DOHH2 (cell line): ENCODE data around the gene HSBP1.

Experiments used
- H3F3A ChIP-seq: fragments of 200-600 bp; sonication (generic), shearing (Covaris generic); 2 replicates; pipeline ENCODE4 v1.6.0; 2016; ENCODE audit warnings: antibody characterized with exemption, mild to moderate bottlenecking; ENCODE audit not compliant: control insufficient read depth, insufficient read depth
- H3K27ac ChIP-seq: fragments of 200-600 bp; sonication (generic); 2 replicates; pipeline ENCODE4 v1.5.1; 2014; ENCODE audit warnings: low read depth, mild to moderate bottlenecking, low read length, moderate library complexity
- H3K27me3 ChIP-seq: fragments of 200-600 bp; sonication (generic); 2 replicates; pipeline ENCODE4 v1.6.1; 2014; ENCODE audit warnings: mild to moderate bottlenecking, low read length, mixed read lengths; ENCODE audit not compliant: control insufficient read depth
- H3K36me3 ChIP-seq: fragments of 200-600 bp; sonication (generic); 2 replicates; pipeline ENCODE4 v1.6.1; 2014; ENCODE audit warnings: mild to moderate bottlenecking, low read length, moderate library complexity, mixed read lengths; ENCODE audit not compliant: control insufficient read depth
- H3K4me1 ChIP-seq: fragments of 200-600 bp; sonication (generic); 2 replicates; pipeline ENCODE4 v1.6.1; 2014; ENCODE audit warnings: mild to moderate bottlenecking, low read length, mixed read lengths; ENCODE audit not compliant: control insufficient read depth
- H3K4me2 ChIP-seq: fragments of 200-600 bp; sonication (generic); 2 replicates; pipeline ENCODE4 v1.6.0; 2014; ENCODE audit warnings: mild to moderate bottlenecking, low read length, moderate library complexity
- H3K4me3 ChIP-seq: fragments of 200-600 bp; sonication (generic); 2 replicates; pipeline ENCODE4 v1.5.1; 2014; ENCODE audit warnings: mild to moderate bottlenecking, low read length, mixed read lengths
- H3K79me2 ChIP-seq: fragments of 200-600 bp; sonication (generic); 2 replicates; pipeline ENCODE4 v1.6.1; 2014; ENCODE audit warnings: mild to moderate bottlenecking, low read length, mixed read lengths; ENCODE audit not compliant: control insufficient read depth
- H3K9me2 ChIP-seq: fragments of 200-600 bp; sonication (generic); replicated peaks from 2 replicates; pipeline ENCODE4 v1.6.1; 2014; ENCODE audit warnings: mild to moderate bottlenecking, low read length, mixed read lengths; ENCODE audit not compliant: control insufficient read depth
- H3K9me3 ChIP-seq: fragments of 200-600 bp; sonication (generic); 2 replicates; pipeline ENCODE4 v1.6.1; 2014; ENCODE audit warnings: antibody characterized with exemption, low read length, mixed read lengths; ENCODE audit not compliant: control insufficient read depth, insufficient read depth
- H4K20me1 ChIP-seq: fragments of 200-600 bp; sonication (generic); 2 replicates; pipeline ENCODE4 v1.6.0; 2014; ENCODE audit warnings: low read depth, mild to moderate bottlenecking, antibody characterized with exemption, low read length, moderate library complexity; ENCODE audit not compliant: control insufficient read depth, insufficient read depth
- CTCF ChIP-seq: fragments of 200-600 bp; sonication (generic); IDR thresholded peaks from one replicate; pipeline ENCODE4 v1.5.1; 2014; ENCODE audit warnings: antibody characterized with exemption, mild to moderate bottlenecking, low read depth, low read length; ENCODE audit not compliant: poor library complexity, severe bottlenecking
- EZH2phosphoT487 ChIP-seq: fragments of 200-600 bp; sonication (generic); IDR thresholded peaks from 2 replicates; pipeline ENCODE4 v1.6.1; 2017; ENCODE audit warnings: borderline replicate concordance, mild to moderate bottlenecking, antibody characterized with exemption, low read length, moderate library complexity, mixed read lengths

The HSBP1 gene

GRCh38 chr16:83849421-83849820 is 41.6 kb downstream of the HSBP1 start:
- Histone ChIP-seq H3K36me3 (no peaks in the 10 kb centered on the region), H3K27ac (no peak overlapping the region), H3K4me3 (no peak overlapping the region), H3F3A (no peaks in the 10 kb centered on the region), H4K20me1 (no peaks in the 10 kb centered on the region), H3K79me2 (no peaks in the 10 kb centered on the region), H3K9me2 (no peaks in the 10 kb centered on the region), H3K27me3 (no peaks in the 10 kb centered on the region), H3K9me3 (no peaks in the 10 kb centered on the region), H3K4me2 (no peak overlapping the region), H3K4me1 (no peaks in the 10 kb centered on the region)
- no peak for TF ChIP-seq CTCF
- TF ChIP-seq EZH2phosphoT487: no peak

- Histone ChIP-seq H3K9me2 (no peaks in the 10 kb centered on the region), H3K27me3 (no peaks in the 10 kb centered on the region), H3K27ac (no peak overlapping the region), H3K4me1 (no peaks in the 10 kb centered on the region), H3K4me3 (no peak overlapping the region), H3K9me3 (no peaks in the 10 kb centered on the region), H3K36me3 (no peaks in the 10 kb centered on the region), H3K79me2 (no peaks in the 10 kb centered on the region), H4K20me1 (no peaks in the 10 kb centered on the region), H3K4me2 (no peak overlapping the region), H3F3A (no peaks in the 10 kb centered on the region)
- TF ChIP-seq CTCF (no peak), EZH2phosphoT487 (no peak)
Measured at GRCh38 chr16:83850947-83851346, 43.2 kb downstream of the HSBP1 start.

GRCh38 chr16:83851473-83851872 is 43.7 kb downstream of the HSBP1 start:
- Histone ChIP-seq H3F3A (no peaks in the 10 kb centered on the region), H3K4me3 (no peak overlapping the region), H3K9me2 (no peaks in the 10 kb centered on the region), H3K4me2 (no peak overlapping the region), H3K9me3 (no peaks in the 10 kb centered on the region), H3K79me2 (no peaks in the 10 kb centered on the region), H3K36me3 (no peaks in the 10 kb centered on the region), H4K20me1 (no peaks in the 10 kb centered on the region), H3K4me1 (no peaks in the 10 kb centered on the region), H3K27me3 (no peaks in the 10 kb centered on the region), H3K27ac (no peak overlapping the region)
- TF ChIP-seq EZH2phosphoT487 (no peak), CTCF (no peak)

- Histone ChIP-seq H3K36me3 (no peaks in the 10 kb centered on the region), H3K4me3 (no peak overlapping the region), H3K27me3 (no peaks in the 10 kb centered on the region), H3K9me3 (no peaks in the 10 kb centered on the region), H4K20me1 (no peaks in the 10 kb centered on the region), H3K4me2 (no peak overlapping the region), H3K27ac (no peak overlapping the region), H3K79me2 (no peaks in the 10 kb centered on the region), H3F3A (no peaks in the 10 kb centered on the region), H3K4me1 (no peaks in the 10 kb centered on the region), H3K9me2 (no peaks in the 10 kb centered on the region)
- TF ChIP-seq CTCF (no peak), EZH2phosphoT487 (no peak)
Measured at GRCh38 chr16:83852774-83853173, 45.0 kb downstream of the HSBP1 start.
